ENCODE results near the gene C1GALT1. TPM values are rescaled to one million over a fixed set of nuclear protein-coding genes. Genes with fewer than 3 reads are reported as not detected.

C1GALT1 gene
- total and polyA plus RNA-seq, 2 experiments from 2014 or later: 58.2 to 203 TPM

GRCh38 chr7:7207876-7208275 is 25.5 kb downstream of the C1GALT1 start (continued):
- TF ChIP-seq, protein P1, sequence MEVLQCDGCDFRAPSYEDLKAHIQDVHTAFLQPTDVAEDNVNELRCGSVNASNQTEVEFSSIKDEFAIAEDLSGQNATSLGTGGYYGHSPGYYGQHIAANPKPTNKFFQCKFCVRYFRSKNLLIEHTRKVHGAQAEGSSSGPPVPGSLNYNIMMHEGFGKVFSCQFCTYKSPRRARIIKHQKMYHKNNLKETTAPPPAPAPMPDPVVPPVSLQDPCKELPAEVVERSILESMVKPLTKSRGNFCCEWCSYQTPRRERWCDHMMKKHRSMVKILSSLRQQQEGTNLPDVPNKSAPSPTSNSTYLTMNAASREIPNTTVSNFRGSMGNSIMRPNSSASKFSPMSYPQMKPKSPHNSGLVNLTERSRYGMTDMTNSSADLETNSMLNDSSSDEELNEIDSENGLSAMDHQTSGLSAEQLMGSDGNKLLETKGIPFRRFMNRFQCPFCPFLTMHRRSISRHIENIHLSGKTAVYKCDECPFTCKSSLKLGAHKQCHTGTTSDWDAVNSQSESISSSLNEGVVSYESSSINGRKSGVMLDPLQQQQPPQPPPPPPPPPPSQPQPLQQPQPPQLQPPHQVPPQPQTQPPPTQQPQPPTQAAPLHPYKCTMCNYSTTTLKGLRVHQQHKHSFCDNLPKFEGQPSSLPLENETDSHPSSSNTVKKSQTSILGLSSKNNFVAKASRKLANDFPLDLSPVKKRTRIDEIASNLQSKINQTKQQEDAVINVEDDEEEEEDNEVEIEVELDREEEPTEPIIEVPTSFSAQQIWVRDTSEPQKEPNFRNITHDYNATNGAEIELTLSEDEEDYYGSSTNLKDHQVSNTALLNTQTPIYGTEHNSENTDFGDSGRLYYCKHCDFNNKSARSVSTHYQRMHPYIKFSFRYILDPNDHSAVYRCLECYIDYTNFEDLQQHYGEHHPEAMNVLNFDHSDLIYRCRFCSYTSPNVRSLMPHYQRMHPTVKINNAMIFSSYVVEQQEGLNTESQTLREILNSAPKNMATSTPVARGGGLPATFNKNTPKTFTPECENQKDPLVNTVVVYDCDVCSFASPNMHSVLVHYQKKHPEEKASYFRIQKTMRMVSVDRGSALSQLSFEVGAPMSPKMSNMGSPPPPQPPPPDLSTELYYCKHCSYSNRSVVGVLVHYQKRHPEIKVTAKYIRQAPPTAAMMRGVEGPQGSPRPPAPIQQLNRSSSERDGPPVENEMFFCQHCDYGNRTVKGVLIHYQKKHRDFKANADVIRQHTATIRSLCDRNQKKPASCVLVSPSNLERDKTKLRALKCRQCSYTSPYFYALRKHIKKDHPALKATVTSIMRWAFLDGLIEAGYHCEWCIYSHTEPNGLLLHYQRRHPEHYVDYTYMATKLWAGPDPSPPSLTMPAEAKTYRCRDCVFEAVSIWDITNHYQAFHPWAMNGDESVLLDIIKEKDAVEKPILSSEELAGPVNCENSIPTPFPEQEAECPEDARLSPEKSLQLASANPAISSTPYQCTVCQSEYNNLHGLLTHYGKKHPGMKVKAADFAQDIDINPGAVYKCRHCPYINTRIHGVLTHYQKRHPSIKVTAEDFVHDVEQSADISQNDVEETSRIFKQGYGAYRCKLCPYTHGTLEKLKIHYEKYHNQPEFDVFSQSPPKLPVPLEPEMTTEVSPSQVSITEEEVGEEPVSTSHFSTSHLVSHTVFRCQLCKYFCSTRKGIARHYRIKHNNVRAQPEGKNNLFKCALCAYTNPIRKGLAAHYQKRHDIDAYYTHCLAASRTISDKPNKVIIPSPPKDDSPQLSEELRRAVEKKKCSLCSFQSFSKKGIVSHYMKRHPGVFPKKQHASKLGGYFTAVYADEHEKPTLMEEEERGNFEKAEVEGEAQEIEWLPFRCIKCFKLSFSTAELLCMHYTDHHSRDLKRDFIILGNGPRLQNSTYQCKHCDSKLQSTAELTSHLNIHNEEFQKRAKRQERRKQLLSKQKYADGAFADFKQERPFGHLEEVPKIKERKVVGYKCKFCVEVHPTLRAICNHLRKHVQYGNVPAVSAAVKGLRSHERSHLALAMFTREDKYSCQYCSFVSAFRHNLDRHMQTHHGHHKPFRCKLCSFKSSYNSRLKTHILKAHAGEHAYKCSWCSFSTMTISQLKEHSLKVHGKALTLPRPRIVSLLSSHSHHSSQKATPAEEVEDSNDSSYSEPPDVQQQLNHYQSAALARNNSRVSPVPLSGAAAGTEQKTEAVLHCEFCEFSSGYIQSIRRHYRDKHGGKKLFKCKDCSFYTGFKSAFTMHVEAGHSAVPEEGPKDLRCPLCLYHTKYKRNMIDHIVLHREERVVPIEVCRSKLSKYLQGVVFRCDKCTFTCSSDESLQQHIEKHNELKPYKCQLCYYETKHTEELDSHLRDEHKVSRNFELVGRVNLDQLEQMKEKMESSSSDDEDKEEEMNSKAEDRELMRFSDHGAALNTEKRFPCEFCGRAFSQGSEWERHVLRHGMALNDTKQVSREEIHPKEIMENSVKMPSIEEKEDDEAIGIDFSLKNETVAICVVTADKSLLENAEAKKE (CRISPR knock-in tag; IDR thresholded peaks at IDR 0.05): no peak

DNA sequence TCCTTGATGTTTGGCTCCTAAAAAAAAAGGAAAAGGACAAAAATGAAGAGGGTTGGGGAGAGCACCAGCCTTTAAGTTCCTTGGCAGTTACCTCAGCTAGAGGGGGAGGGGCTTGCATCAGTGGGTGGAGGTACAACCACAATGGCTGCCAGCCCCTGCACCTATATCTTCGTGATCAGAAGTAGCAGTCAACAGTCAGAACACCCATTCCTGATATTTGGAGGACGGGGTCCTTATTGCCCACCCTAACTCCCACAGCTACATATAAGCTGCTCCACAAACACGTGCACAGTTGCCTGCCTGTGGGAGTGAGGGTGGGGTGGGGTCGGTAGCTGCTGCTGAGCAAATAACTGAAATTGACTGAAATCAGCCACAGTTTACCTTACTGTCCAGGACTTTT is 26.2 kb downstream of the C1GALT1 start:
- Mint-ChIP-seq H3K4me3 (no peak overlapping the region), H3K4me1 (peaks cover 81% of the 10 kb centered on the region), H3K9me3 (peaks cover 3% of the 10 kb centered on the region; the same call in 1 of the 3 replicates), H3K27me3 (ENCODE audit: insufficient read depth, low read depth, poor library complexity) (peaks cover 7% of the 10 kb centered on the region), H3K27ac (peak overlapping the region; percentile 99), H3K36me3 (ENCODE audit: low read depth) (peaks cover 7% of the 10 kb centered on the region; the same call in 2 of the 3 replicates)
- ATAC-seq (peak; percentile 22), DNase-seq (ENCODE audit: low spot score) (peak; percentile 72)
- H3K9me2 ChIP-seq (ENCODE audit: insufficient read depth): no peaks in the 10 kb centered on the region
- no peaks in the 10 kb centered on the region; the same call in 1 of the 2 replicates for H3F3A ChIP-seq (replicated peaks; ENCODE audit: low read depth)
- H3K79me2 ChIP-seq (replicated peaks; ENCODE audit: insufficient read depth): peaks cover 86% of the 10 kb centered on the region
- H3K36me3 ChIP-seq (ENCODE audit: insufficient read depth): no peaks in the 10 kb centered on the region
- H3K4me2 ChIP-seq: peak overlapping the region; percentile 61
- peaks cover 80% of the 10 kb centered on the region for H3K4me1 ChIP-seq (ENCODE audit: insufficient read depth)
- no peak overlapping the region for H2AFZ ChIP-seq
- H3K27me3 ChIP-seq (ENCODE audit: insufficient read depth): no peaks in the 10 kb centered on the region
- H3K27ac ChIP-seq (ENCODE audit: low read depth): peak overlapping the region; percentile 99
- no peaks in the 10 kb centered on the region for H4K20me1 ChIP-seq (replicated peaks; ENCODE audit: insufficient read depth)
- H3K4me3 ChIP-seq: peak overlapping the region; percentile 34; the same call in 1 of the 2 replicates
- no peak for TF ChIP-seq POLR2AphosphoS5 (IDR thresholded peaks at IDR 0.05; ENCODE audit: low read depth)
- TF ChIP-seq EZH2 (IDR thresholded peaks at IDR 0.05; ENCODE audit: low read depth, unreplicated experiment): no peak
- TF ChIP-seq, protein P1 (CRISPR knock-in tag; IDR thresholded peaks at IDR 0.05): no peak
- no peak for TF ChIP-seq NANOG (IDR thresholded peaks at IDR 0.05; ENCODE audit: borderline replicate concordance)
- TF ChIP-seq REST (IDR thresholded peaks at IDR 0.05; ENCODE audit: unreplicated experiment): no peak
- TF ChIP-seq JUNB (IDR thresholded peaks at IDR 0.05; ENCODE audit: unreplicated experiment): no peak
